H9 (cell line): Measurements from ENCODE around the gene TXNDC11. TPM values are rescaled to one million over a fixed set of nuclear protein-coding genes. Genes with fewer than 3 reads are reported as not detected.

Experiments used
- DNase-seq: peaks from one replicate; pipeline ENCODE4 v3.0.0-alpha.2; 2017
- H2AFZ ChIP-seq: one replicate; pipeline ENCODE4 v1.6.1; 2013; ENCODE audit warnings: mild to moderate bottlenecking, low read length, control low read depth, moderate library complexity
- H2AK5ac ChIP-seq: 2 replicates; pipeline ENCODE4 v1.6.1; 2013; ENCODE audit warnings: low read length, control low read depth, mixed read lengths; ENCODE audit not compliant: insufficient read length
- H2BK120ac ChIP-seq: one replicate; pipeline ENCODE4 v1.6.1; 2013; ENCODE audit warnings: low read depth, mild to moderate bottlenecking, low read length, control low read depth, inconsistent platforms; ENCODE audit not compliant: poor library complexity, severe bottlenecking
- H2BK12ac ChIP-seq: 2 replicates; pipeline ENCODE4 v1.6.1; 2013; ENCODE audit warnings: low read length, control low read depth, mixed read lengths, low read depth; ENCODE audit not compliant: insufficient read length
- H2BK15ac ChIP-seq: 2 replicates; pipeline ENCODE4 v1.6.1; 2013; ENCODE audit warnings: low read depth, low read length, control low read depth
- H2BK20ac ChIP-seq: one replicate; pipeline ENCODE4 v1.6.1; 2013; ENCODE audit warnings: low read depth, mild to moderate bottlenecking, low read length, control low read depth, inconsistent platforms; ENCODE audit not compliant: poor library complexity, severe bottlenecking
- H2BK5ac ChIP-seq: 2 replicates; pipeline ENCODE4 v1.6.1; 2013; ENCODE audit warnings: low read length, control low read depth, mixed read lengths; ENCODE audit not compliant: insufficient read length
- H3K14ac ChIP-seq: 2 replicates; pipeline ENCODE4 v1.6.1; 2013; ENCODE audit warnings: low read length, control low read depth; ENCODE audit not compliant: insufficient read depth
- H3K18ac ChIP-seq: 2 replicates; pipeline ENCODE4 v1.6.1; 2013; ENCODE audit warnings: low read depth, mild to moderate bottlenecking, mixed read lengths, low read length, control low read depth; ENCODE audit not compliant: insufficient read length
- H3K23ac ChIP-seq: 2 replicates; pipeline ENCODE4 v1.6.1; 2013; ENCODE audit warnings: low read length, control low read depth, mixed read lengths, low read depth; ENCODE audit not compliant: insufficient read length
- H3K23me2 ChIP-seq: 2 replicates; pipeline ENCODE4 v1.6.1; 2013; ENCODE audit warnings: low read depth, mild to moderate bottlenecking, mixed read lengths, low read length, control low read depth; ENCODE audit not compliant: insufficient read length, poor library complexity, severe bottlenecking
- H3K27ac ChIP-seq: 2 replicates; pipeline ENCODE4 v1.5.1; 2013; ENCODE audit warnings: low read length, control low read depth, mixed read lengths, low read depth; ENCODE audit not compliant: insufficient read length
- H3K27me3 ChIP-seq: 2 replicates; pipeline ENCODE4 v1.6.1; 2013; ENCODE audit warnings: low read length, control low read depth, inconsistent platforms; ENCODE audit not compliant: insufficient read depth
- H3K4ac ChIP-seq: 2 replicates; pipeline ENCODE4 v1.6.1; 2013; ENCODE audit warnings: low read depth, mild to moderate bottlenecking, control low read depth, inconsistent platforms, low read length, moderate library complexity
- H3K4me1 ChIP-seq: 2 replicates; pipeline ENCODE4 v1.6.1; 2013; ENCODE audit warnings: low read length, control low read depth, inconsistent platforms; ENCODE audit not compliant: insufficient read depth
- H3K4me2 ChIP-seq: 2 replicates; pipeline ENCODE4 v1.6.1; 2013; ENCODE audit warnings: low read length, control low read depth, mixed read lengths; ENCODE audit not compliant: insufficient read length, insufficient read depth
- H3K56ac ChIP-seq: 2 replicates; pipeline ENCODE4 v1.6.1; 2013; ENCODE audit warnings: low read depth, mild to moderate bottlenecking, mixed read lengths, low read length, control low read depth; ENCODE audit not compliant: insufficient read length
- H3K79me1 ChIP-seq: 2 replicates; pipeline ENCODE4 v1.6.1; 2013; ENCODE audit warnings: low read depth, mild to moderate bottlenecking, moderate library complexity, low read length, control low read depth, inconsistent platforms; ENCODE audit not compliant: insufficient read depth, poor library complexity, severe bottlenecking
- H3K79me2 ChIP-seq: 2 replicates; pipeline ENCODE4 v1.6.1; 2013; ENCODE audit warnings: low read length, control low read depth, inconsistent platforms; ENCODE audit not compliant: insufficient read depth
- H3K9ac ChIP-seq: 2 replicates; pipeline ENCODE4 v1.6.1; 2013; ENCODE audit warnings: low read length, control low read depth, mixed read lengths; ENCODE audit not compliant: insufficient read length; ENCODE audit errors: extremely low read depth
- H3K9me3 ChIP-seq: one replicate; pipeline ENCODE4 v1.6.1; 2013; ENCODE audit warnings: low read depth, low read length, inconsistent platforms; ENCODE audit not compliant: control insufficient read depth
- H3T11ph ChIP-seq: one replicate; pipeline ENCODE4 v1.6.1; 2013; ENCODE audit warnings: mild to moderate bottlenecking, low read length, control low read depth, inconsistent platforms
- H4K20me1 ChIP-seq: one replicate; pipeline ENCODE4 v1.6.1; 2013; ENCODE audit not compliant: control insufficient read depth, insufficient read length, insufficient read depth
- H4K5ac ChIP-seq: 2 replicates; pipeline ENCODE4 v1.6.1; 2013; ENCODE audit warnings: low read depth, mild to moderate bottlenecking, mixed read lengths, low read length, control low read depth; ENCODE audit not compliant: insufficient read length
- H4K8ac ChIP-seq: replicated peaks from 2 replicates; pipeline ENCODE4 v1.6.1; 2013; ENCODE audit warnings: low read length, control low read depth, mixed read lengths, low read depth; ENCODE audit not compliant: insufficient read length
- H4K91ac ChIP-seq: 2 replicates; pipeline ENCODE4 v1.6.1; 2013; ENCODE audit warnings: low read depth, mild to moderate bottlenecking, moderate library complexity, mixed read lengths, low read length, control low read depth; ENCODE audit not compliant: insufficient read length
- H3K27ac Mint-ChIP-seq, 3 experiments: 2 replicates in 2 of 3; 3 replicates in 1 of 3; pipeline ENCODE4 v1.8.0; 2020 to 2021; ENCODE audit warnings: mixed read lengths in 3 of 3, mild to moderate bottlenecking in 1 of 3, moderate library complexity in 1 of 3
- H3K27me3 Mint-ChIP-seq: 2 replicates; pipeline ENCODE4 v1.8.0; 2021; ENCODE audit warnings: low read depth, mild to moderate bottlenecking, moderate library complexity, mixed read lengths
- H3K36me3 Mint-ChIP-seq, 3 experiments: 2 replicates in 2 of 3; 3 replicates in 1 of 3; pipeline ENCODE4 v1.8.0; 2020 to 2021; ENCODE audit warnings: low read depth in 3 of 3, mixed read lengths in 3 of 3; ENCODE audit not compliant: insufficient read depth in 1 of 3
- H3K4me1 Mint-ChIP-seq, 2 experiments: 2 replicates each; pipeline ENCODE4 v1.8.0; 2020; ENCODE audit warnings: mixed read lengths in 2 of 2
- H3K4me3 Mint-ChIP-seq, 2 experiments: 2 replicates in 1 of 2; 3 replicates in 1 of 2; pipeline ENCODE4 v1.8.0; 2020 to 2021; ENCODE audit warnings: mild to moderate bottlenecking in 2 of 2, mixed read lengths in 2 of 2, moderate library complexity in 1 of 2
- H3K9me3 Mint-ChIP-seq, 2 experiments: 2 replicates in 1 of 2; 3 replicates in 1 of 2; pipeline ENCODE4 v1.8.0; 2020; ENCODE audit warnings: mild to moderate bottlenecking in 2 of 2, mixed read lengths in 2 of 2, moderate library complexity in 1 of 2
- CTCF ChIP-seq: fragments of 200-600 bp; sonication (generic); conservative IDR thresholded peaks from 3 replicates; pipeline ENCODE4 v1.8.0; 2021; ENCODE audit warnings: antibody characterized with exemption, mild to moderate bottlenecking
- WGBS: extraction: QIAGEN DNeasy Blood & Tissue Kit; methylation state at CpG from one replicate; pipeline ENCODE4 v1.1.7; 2013; ENCODE audit warnings: missing lambda C conversion rate, low lambda C conversion rate, mixed read lengths; ENCODE audit not compliant: insufficient read length; ENCODE audit errors: extremely low coverage; 5-methylcytosine and 5-hydroxymethylcytosine counted together
- total RNA-seq: library from RNA; stranded (reverse); gene quantifications from 2 replicates; pipeline ENCODE4 v1.2.1, GENCODE V29; 2021

TXNDC11 gene
- total RNA-seq, 1 experiment from 2014 or later = 12.2 TPM

GRCh38 chr16:11674001-11674817 lies 68.4 kb downstream of the TXNDC11 start:
- Histone ChIP-seq H3K27ac (no peak overlapping the region), H3K79me1 (peaks cover 8% of the 10 kb centered on the region), H2BK20ac (no peak overlapping the region), H4K8ac (no peak overlapping the region), H3K79me2 (peaks cover 8% of the 10 kb centered on the region; the same call in 1 of the 2 replicates), H3K27me3 (no peaks in the 10 kb centered on the region), H2AFZ (no peak overlapping the region), H3K9me3 (no peaks in the 10 kb centered on the region), H2BK12ac (no peak overlapping the region), H3K4me1 (no peaks in the 10 kb centered on the region; the same call in 1 of the 2 replicates), H2BK5ac (no peak overlapping the region), H3K4me2 (no peak overlapping the region), H3K18ac (no peak overlapping the region), H2BK120ac (no peak overlapping the region), H3K14ac (no peak overlapping the region; the same call in 1 of the 2 replicates), H2AK5ac (no peak overlapping the region), H3T11ph (no peak overlapping the region), H3K23me2 (no peaks in the 10 kb centered on the region), H4K20me1 (peaks cover 6% of the 10 kb centered on the region), H4K5ac (no peak overlapping the region), H3K23ac (no peak overlapping the region), H3K4ac (no peak overlapping the region), H2BK15ac (no peak overlapping the region), H3K9ac (no peak overlapping the region), H4K91ac (no peak overlapping the region), H3K56ac (no peak overlapping the region)
- Mint-ChIP-seq H3K4me3 (no peak overlapping the region), H3K36me3 (peaks cover 22 to 42% (median 35%) of the 10 kb centered on the region in 3 experiments), H3K27me3 (no peaks in the 10 kb centered on the region; the same call in 1 of the 2 replicates), H3K9me3 (no peaks in the 10 kb centered on the region; a peak in 1 of 5 replicates), H3K4me1 (peaks cover 40 to 44% of the 10 kb centered on the region in 2 experiments), H3K27ac (peak overlapping the region; percentile 11 to 92 (median 75); a peak in 5 of 7 replicates)
- DNase-seq = no peak
- no CpG with 5 or more reads among the region's 25 CpGs for WGBS
- TF ChIP-seq CTCF = no peak
